Measurements from ENCODE around the gene ARHGEF37. TPM values are rescaled to one million over a fixed set of nuclear protein-coding genes. Genes with fewer than 3 reads are reported as not detected.
"Not testable (repeated sequence)": the region's sequence is repeated elsewhere in the genome, so short reads cannot be mapped to it uniquely, and the experiment has no call there.

Gene ARHGEF37
- total and polyA plus RNA-seq, 9 of the 15 experiments (the other 6 are each of a cell fraction or from before 2014, with no cell fraction given), result 0.01 to 0.27 (median 0.05) TPM

DNA sequence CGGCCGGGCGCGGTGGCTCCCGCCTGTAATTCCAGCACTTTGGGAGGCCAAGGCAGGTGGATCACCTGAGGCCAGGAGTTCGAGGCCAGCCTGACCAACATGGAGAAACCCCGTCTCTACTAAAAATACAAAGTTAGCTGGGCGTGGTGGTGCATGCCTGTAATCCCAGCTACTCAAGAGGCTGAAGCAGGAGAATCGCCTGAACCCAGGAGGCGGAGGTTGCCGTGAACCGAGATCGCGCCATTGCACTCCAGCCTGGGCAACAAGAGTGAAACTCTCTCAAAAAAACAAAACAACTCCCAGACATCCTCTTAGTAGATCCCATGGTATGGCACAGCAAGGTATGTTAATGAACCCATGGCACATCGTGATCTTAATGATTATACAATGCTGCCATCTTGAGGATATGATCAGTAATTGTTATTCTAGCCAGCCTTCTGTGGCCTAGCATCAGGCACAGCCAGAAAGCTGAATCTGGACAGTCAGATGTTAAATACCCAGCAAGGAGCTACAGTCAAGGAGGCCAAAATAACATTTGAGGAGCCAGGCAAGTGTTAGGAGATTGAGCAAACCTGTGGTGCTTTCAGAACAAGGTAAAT lies 16.7 kb upstream of the ARHGEF37 start:
- ChIA-PET CTCF (ENCODE audit: low intra/inter-chr PET ratio) (interaction anchor here (0.6 to 2.8 kb wide), 9 partner anchors 116 to 259 kb away, joined by 3 to 14 read pairs (median 5); no protein-coding TSS in a partner anchor), POLR2A (interaction anchor here (0.9 to 1.0 kb wide), 2 partner anchors 12 to 209 kb away, joined by 3 to 4 read pairs; no protein-coding TSS in a partner anchor)
- H3K27ac ChIP-seq (ENCODE audit: extremely low read depth, low read depth, low read length); BruUV-seq (replicated peaks); H3K36me3 ChIP-seq (ENCODE audit: control insufficient read depth, insufficient read depth, low read length); H3K9me1 ChIP-seq (ENCODE audit: control insufficient read depth, insufficient read depth, low read length); H3K4me3 ChIP-seq; H3K9ac ChIP-seq (ENCODE audit: insufficient read depth in 1 of 2, low read depth in 2 of 2, low read length in 2 of 2); H3K27me3 ChIP-seq (ENCODE audit: control insufficient read depth in 2 of 2, insufficient read depth in 2 of 2, low read length in 2 of 2); H3K79me2 ChIP-seq (ENCODE audit: control insufficient read depth, insufficient read depth, low read length); H4K20me1 ChIP-seq (replicated peaks; ENCODE audit: control insufficient read depth, insufficient read depth, low read length); H3K4me2 ChIP-seq (ENCODE audit: insufficient read depth, low read length); H3K9me3 ChIP-seq (replicated peaks; ENCODE audit: control insufficient read depth, insufficient read depth, low read depth, low read length); TF ChIP-seq TEAD4 (CRISPR knock-in tag; IDR thresholded peaks at IDR 0.05; ENCODE audit: borderline replicate concordance): not testable (repeated sequence)
- ATAC-seq, result peak; percentile 95
- intact Hi-C loops (cut with micrococcal nuclease), result loop anchor here (1.0 to 5.0 kb wide), 7 partner anchors 54 to 832 kb away; partner anchors contain the start of gene ABLIM3
- WGBS (ENCODE audit: insufficient coverage, low coverage, missing lambda C conversion rate), result 67% methylated on average over 15 of the region's 15 CpGs
- Histone ChIP-seq H3K4me1 (replicated peaks in 1 of 2; ENCODE audit: control insufficient read depth in 2 of 2, insufficient read depth in 2 of 2, low read length in 2 of 2) (peaks cover 8 to 24% of the 10 kb centered on the region in 2 experiments; a peak in 4 of 5 replicates), H2AFZ (ENCODE audit: low read depth, low read length) (0 out of 2 replicates have a peak overlapping the region, but pooled peaks have one; percentile 0)
- peak; percentile 94 for FAIRE-seq
- in situ Hi-C loops (cut with MboI), result loop anchor here (25.0 kb wide), 1 partner anchor 427 kb away; the partner anchor contains the start of gene ABLIM3
- DNase-seq (ENCODE audit: extremely low read depth in 1 of 4, low spot score in 3 of 4), result peak; percentile 25 to 75 (median 47)
- 0 out of 2 replicates have a peak, but pooled peaks have one; percentile 19 for TF ChIP-seq TEAD4 (IDR thresholded peaks at IDR 0.05; ENCODE audit: low read length)
- TF ChIP-seq, protein P1, sequence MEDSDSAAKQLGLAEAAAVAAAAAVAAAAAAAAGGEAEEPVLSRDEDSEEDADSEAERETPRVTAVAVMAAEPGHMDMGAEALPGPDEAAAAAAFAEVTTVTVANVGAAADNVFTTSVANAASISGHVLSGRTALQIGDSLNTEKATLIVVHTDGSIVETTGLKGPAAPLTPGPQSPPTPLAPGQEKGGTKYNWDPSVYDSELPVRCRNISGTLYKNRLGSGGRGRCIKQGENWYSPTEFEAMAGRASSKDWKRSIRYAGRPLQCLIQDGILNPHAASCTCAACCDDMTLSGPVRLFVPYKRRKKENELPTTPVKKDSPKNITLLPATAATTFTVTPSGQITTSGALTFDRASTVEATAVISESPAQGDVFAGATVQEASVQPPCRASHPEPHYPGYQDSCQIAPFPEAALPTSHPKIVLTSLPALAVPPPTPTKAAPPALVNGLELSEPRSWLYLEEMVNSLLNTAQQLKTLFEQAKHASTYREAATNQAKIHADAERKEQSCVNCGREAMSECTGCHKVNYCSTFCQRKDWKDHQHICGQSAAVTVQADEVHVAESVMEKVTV (CRISPR knock-in tag; IDR thresholded peaks at IDR 0.05), result peak; percentile 77
- TF ChIP-seq, protein P2, sequence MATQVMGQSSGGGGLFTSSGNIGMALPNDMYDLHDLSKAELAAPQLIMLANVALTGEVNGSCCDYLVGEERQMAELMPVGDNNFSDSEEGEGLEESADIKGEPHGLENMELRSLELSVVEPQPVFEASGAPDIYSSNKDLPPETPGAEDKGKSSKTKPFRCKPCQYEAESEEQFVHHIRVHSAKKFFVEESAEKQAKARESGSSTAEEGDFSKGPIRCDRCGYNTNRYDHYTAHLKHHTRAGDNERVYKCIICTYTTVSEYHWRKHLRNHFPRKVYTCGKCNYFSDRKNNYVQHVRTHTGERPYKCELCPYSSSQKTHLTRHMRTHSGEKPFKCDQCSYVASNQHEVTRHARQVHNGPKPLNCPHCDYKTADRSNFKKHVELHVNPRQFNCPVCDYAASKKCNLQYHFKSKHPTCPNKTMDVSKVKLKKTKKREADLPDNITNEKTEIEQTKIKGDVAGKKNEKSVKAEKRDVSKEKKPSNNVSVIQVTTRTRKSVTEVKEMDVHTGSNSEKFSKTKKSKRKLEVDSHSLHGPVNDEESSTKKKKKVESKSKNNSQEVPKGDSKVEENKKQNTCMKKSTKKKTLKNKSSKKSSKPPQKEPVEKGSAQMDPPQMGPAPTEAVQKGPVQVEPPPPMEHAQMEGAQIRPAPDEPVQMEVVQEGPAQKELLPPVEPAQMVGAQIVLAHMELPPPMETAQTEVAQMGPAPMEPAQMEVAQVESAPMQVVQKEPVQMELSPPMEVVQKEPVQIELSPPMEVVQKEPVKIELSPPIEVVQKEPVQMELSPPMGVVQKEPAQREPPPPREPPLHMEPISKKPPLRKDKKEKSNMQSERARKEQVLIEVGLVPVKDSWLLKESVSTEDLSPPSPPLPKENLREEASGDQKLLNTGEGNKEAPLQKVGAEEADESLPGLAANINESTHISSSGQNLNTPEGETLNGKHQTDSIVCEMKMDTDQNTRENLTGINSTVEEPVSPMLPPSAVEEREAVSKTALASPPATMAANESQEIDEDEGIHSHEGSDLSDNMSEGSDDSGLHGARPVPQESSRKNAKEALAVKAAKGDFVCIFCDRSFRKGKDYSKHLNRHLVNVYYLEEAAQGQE (IDR thresholded peaks at IDR 0.05; ENCODE audit: borderline replicate concordance), result peak; percentile 83
- TF ChIP-seq, protein P2 (CRISPR knock-in tag; IDR thresholded peaks at IDR 0.05; ENCODE audit: low read depth), result not testable (repeated sequence)
- TF ChIP-seq, protein P3, sequence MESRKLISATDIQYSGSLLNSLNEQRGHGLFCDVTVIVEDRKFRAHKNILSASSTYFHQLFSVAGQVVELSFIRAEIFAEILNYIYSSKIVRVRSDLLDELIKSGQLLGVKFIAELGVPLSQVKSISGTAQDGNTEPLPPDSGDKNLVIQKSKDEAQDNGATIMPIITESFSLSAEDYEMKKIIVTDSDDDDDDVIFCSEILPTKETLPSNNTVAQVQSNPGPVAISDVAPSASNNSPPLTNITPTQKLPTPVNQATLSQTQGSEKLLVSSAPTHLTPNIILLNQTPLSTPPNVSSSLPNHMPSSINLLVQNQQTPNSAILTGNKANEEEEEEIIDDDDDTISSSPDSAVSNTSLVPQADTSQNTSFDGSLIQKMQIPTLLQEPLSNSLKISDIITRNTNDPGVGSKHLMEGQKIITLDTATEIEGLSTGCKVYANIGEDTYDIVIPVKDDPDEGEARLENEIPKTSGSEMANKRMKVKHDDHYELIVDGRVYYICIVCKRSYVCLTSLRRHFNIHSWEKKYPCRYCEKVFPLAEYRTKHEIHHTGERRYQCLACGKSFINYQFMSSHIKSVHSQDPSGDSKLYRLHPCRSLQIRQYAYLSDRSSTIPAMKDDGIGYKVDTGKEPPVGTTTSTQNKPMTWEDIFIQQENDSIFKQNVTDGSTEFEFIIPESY (CRISPR knock-in tag; IDR thresholded peaks at IDR 0.05), result peak; percentile 39; the same call in 1 of the 2 replicates
- peak; percentile 66 for TF ChIP-seq ARID2 (IDR thresholded peaks at IDR 0.05)

Data from K562 (cell line).